Forelimb muscle (tissue), 1 donor: ENCODE results near the gene LIN28A. TPM values are rescaled to one million over a fixed set of nuclear protein-coding genes. Genes with fewer than 3 reads are reported as not detected.
"Not testable (repeated sequence)": the region's sequence is repeated elsewhere in the genome, so short reads cannot be mapped to it uniquely, and the experiment has no call there.

Source experiments
- DNase-seq: peaks from one replicate; pipeline ENCODE4 v3.0.0-alpha.2; 2013; ENCODE audit warnings: low read depth
- polyA plus RNA-seq: library from polyadenylated mRNA; unstranded; fragments of 120-200 nt; gene quantifications from one replicate; pipeline ENCODE4 v1.2.1, GENCODE V29; 2013; ENCODE audit not compliant: insufficient read length

The LIN28A gene
- not detected for polyA plus RNA-seq

GRCh38 chr1:26410706-26411623 is at the start of gene LIN28A:
TSS of gene LIN28A (plus strand) at chr1:26410817. CDS start at chr1:26410892, 75 bp downstream.
- DNase-seq = no peak

- DNase-seq = no peak
Observed at GRCh38 chr1:26361605-26362122, 49.0 kb upstream of the LIN28A start.

GRCh38 chr1:26362331-26362730 is 48.3 kb upstream of the LIN28A start:
- no peak for DNase-seq

- peak; percentile 40 for DNase-seq
Observed at GRCh38 chr1:26363549-26364448, 46.8 kb upstream of the LIN28A start.

- DNase-seq = no peak
Observed at GRCh38 chr1:26364956-26365355, 45.7 kb upstream of the LIN28A start.

- no peak for DNase-seq
Observed at GRCh38 chr1:26367441-26367840, 43.2 kb upstream of the LIN28A start.

- no peak for DNase-seq
Observed at GRCh38 chr1:26368006-26368405, 42.6 kb upstream of the LIN28A start.

GRCh38 chr1:26368486-26368885 is 42.1 kb upstream of the LIN28A start:
- DNase-seq = no peak

GRCh38 chr1:26370591-26371382 is 39.8 kb upstream of the LIN28A start:
- DNase-seq = no peak

GRCh38 chr1:26372039-26372438 is 38.6 kb upstream of the LIN28A start:
- no peak for DNase-seq

- not testable (repeated sequence) for DNase-seq
Observed at GRCh38 chr1:26372611-26373010, 38.0 kb upstream of the LIN28A start, which contains the start of gene ZNF683. TSS of gene ZNF683 (minus strand) at chr1:26372750. CDS start at chr1:26368571, 4,179 bp downstream.

GRCh38 chr1:26373281-26373680 is 37.3 kb upstream of the LIN28A start:
- no peak for DNase-seq

- DNase-seq = no peak
Observed at GRCh38 chr1:26373789-26374188, 36.8 kb upstream of the LIN28A start.

- not testable (repeated sequence) for DNase-seq
Observed at GRCh38 chr1:26374361-26374760, 36.3 kb upstream of the LIN28A start.

GRCh38 chr1:26375081-26375480 is 35.5 kb upstream of the LIN28A start:
- no peak for DNase-seq

- DNase-seq = no peak
Observed at GRCh38 chr1:26376050-26376449, 34.6 kb upstream of the LIN28A start.

GRCh38 chr1:26378088-26378878 is 32.3 kb upstream of the LIN28A start:
- DNase-seq = peak; percentile 28

- no peak for DNase-seq
Observed at GRCh38 chr1:26378879-26379251, 31.8 kb upstream of the LIN28A start.

- DNase-seq = no peak
Observed at GRCh38 chr1:26384076-26384475, 26.5 kb upstream of the LIN28A start.

- not testable (repeated sequence) for DNase-seq
Observed at GRCh38 chr1:26385063-26385462, 25.6 kb upstream of the LIN28A start.
